Loucy (cell line): ENCODE data around the gene FBXL3.

ENCODE experiments used
- CTCF ChIP-seq: fragments of 200-600 bp; sonication (generic); conservative IDR thresholded peaks from 2 replicates; pipeline ENCODE4 v1.5.1; 2014; ENCODE audit warnings: mild to moderate bottlenecking, antibody characterized with exemption, low read length
- EZH2phosphoT487 ChIP-seq: fragments of 200-600 bp; IDR thresholded peaks from 2 replicates; pipeline ENCODE4 v1.6.1; 2018; ENCODE audit warnings: antibody characterized with exemption, mild to moderate bottlenecking, moderate library complexity, borderline replicate concordance

GRCh38 chr13:76982061-76982460 lies 44.9 kb downstream of the FBXL3 start:
- TF ChIP-seq EZH2phosphoT487 (no peak), CTCF (no peak)
